HG02588 (cell line): ENCODE results near the gene SH3D21.

Experiments used
- ATAC-seq: cut with Tn5 transposase; IDR thresholded peaks from one replicate; pipeline ENCODE4 v1.9.1; 2021; ENCODE audit warnings: mild to moderate bottlenecking, moderate library complexity; ENCODE audit not compliant: unreplicated experiment

Gene SH3D21

DNA sequence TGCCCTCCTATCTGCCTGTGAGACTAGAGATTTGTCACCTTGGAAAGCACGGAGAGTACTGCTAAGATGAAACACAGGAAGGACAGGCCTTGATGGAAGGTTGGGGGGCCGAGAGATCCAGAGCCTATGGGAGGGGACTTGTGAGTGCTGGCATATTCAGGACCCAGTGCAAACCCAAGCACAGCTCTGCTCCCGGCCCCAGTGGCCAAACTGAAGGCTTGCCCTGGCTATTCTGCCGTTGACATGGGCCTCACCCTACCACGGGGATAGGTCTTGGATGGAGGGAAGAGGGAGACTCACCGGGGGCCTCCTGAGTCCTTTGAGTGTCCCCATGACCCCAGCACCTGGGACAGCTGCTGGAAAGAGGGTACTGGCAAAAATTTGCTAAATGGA, 21.9 kb downstream of the SH3D21 start:
- no peak for ATAC-seq

GRCh38 chr1:36328713-36329112, 22.5 kb downstream of the SH3D21 start:
- no peak for ATAC-seq

DNA sequence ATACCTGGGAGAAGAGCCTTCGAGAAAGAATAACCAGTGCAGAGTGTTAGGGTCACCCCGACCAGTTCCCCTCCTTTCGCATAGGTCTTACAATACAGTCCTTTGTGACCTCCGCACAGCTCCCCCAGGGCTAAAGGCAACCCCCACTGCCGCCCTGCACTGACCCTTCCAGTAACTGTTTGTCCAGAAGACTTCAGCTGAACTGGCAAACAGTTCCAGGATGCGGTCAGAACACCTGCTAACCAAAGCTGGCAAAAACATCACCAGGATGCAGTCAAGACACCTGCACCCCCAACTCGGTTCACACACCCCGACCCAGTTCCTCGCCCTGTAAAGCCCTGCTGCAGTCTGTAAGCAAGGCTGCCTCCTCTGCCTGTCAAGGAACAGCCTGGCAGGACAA, 23.6 kb downstream of the SH3D21 start:
- ATAC-seq = no peak

- ATAC-seq = no peak
Measured at GRCh38 chr1:36330940-36331339, 24.8 kb downstream of the SH3D21 start.

DNA sequence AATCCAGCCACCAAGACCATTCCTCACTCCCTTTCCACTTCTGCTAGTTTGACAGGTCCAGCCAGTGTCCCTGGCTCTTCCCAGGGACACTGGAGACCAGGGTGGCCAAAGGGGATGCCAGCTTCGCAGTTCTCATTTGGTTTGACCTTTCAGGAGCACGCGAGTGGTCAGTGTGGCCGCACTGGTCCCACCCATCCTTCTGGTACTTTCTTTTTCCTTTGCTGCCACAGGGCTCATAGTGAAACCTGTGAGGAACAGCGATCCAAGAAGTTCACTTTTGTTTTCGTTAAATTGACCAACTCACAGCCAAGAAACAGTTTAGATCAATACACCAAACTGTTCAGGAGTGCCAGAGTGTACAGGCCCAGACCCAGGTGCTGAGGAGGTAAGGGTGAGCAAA, 31.7 kb downstream of the SH3D21 start:
- no peak for ATAC-seq

DNA sequence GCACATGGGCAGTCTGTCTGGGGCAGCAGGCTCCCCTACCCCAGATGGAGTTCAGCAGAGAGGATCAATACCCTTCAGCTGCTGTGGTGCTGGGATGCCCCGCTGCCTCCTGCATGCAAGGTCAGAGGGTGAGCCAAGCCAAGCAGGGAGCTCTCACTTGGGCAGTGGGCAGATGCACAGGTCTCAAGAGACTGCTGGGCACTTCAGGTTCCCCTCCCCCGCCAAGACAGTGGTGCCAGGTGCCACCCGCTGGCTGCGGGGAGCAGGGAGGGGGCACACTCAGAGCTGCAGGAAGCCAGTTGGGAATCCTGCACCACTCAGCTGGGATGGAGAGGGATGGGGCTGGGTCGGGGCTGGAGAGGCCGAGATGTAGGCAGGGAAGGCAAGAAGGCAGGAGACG, 33.0 kb downstream of the SH3D21 start:
- no peak for ATAC-seq

GRCh38 chr1:36339615-36340014, 33.4 kb downstream of the SH3D21 start:
- no peak for ATAC-seq

- ATAC-seq = no peak
Measured at GRCh38 chr1:36341626-36342320, 35.6 kb downstream of the SH3D21 start.

- ATAC-seq = no peak
Measured at GRCh38 chr1:36342426-36343185, 36.4 kb downstream of the SH3D21 start.

DNA sequence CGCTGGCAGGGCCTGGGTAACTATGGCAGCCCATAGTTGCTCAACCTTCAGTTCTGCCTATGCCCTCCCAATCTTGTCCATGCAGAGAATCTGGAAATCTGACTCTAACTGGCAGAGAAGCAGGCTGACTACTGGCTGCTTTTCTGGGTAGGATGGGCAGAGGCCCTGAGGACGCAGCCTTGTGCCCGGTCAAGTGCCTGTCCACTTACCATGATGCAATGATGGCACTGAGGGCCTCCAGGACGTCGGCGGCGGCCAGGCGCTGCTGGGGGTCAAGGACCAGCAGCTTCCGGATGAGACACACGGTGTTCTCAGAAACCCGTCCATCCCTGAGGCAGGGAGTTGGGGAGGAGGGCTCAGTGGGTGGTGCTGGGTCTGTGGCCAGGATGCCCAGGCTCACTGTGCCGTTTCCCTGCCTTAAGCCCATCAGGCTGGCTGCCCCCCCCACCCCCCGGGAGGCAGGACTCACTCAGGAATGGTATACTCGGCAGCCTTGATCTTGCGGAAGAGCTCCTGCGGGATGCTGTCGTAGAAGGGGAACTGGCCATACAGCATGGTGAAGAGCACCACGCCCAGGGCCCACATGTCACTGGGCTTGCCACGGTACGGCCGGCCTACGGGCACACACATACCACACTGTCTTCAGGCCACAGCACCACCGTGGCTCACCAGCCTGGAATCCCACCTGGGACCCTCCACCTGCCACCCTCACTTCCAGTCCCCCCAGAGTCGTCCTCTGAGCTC, 37.7 kb downstream of the SH3D21 start:
- no peak for ATAC-seq

- ATAC-seq = no peak
Measured at GRCh38 chr1:36344395-36344680, 38.2 kb downstream of the SH3D21 start.

GRCh38 chr1:36345353-36345752, 39.2 kb downstream of the SH3D21 start:
- no peak for ATAC-seq

GRCh38 chr1:36346741-36347370, 40.7 kb downstream of the SH3D21 start:
- no peak for ATAC-seq

GRCh38 chr1:36349241-36349671, 43.1 kb downstream of the SH3D21 start:
- ATAC-seq = peak; percentile 78

DNA sequence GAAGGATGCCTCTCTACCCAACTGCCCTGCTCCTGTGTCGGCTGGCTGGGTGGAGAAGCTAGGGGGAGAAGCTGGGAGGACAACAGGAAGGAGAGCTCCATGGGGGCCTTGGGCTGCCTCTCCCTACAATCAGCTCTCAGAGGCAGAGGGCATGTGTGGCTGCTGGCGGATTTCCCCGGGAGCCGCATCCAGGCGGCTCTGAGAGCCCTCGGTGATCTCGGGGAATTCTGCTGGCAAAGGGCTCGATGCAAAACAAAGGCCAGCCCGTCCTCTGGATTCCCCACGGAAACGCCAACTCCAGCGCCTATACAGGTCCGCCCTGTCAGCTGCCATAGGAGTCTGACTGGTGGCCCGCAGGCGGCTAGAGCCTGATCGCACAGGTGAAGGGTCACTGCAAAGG, 43.7 kb downstream of the SH3D21 start:
- ATAC-seq = no peak

DNA sequence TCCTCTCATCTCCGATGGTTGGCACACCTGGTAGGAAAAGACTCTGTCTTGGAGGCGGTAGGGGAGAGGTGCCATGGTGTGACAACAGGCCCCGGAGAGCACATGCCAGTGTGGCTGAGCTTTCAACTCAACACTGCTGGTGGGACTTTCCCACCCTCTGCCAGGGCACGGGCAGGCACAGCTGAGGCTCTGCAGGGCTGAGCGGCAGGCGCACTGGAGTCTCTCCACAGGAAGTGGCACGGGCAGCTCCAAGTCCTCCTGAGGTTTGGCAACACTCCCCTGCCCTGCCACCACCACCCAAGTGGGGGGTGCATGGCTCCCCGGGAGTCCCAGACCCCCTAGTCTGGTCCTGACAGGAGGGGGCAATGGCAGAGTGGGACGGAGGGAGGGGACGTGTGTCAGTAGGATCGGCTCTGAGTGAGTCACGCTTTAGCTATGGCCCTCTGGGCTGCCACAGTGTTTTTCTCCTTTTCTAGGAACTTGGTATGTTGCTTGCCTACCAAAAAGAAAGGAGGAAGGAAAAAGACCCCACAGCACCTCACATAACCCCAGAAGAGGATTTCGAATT, 44.6 kb downstream of the SH3D21 start:
- no peak for ATAC-seq

DNA sequence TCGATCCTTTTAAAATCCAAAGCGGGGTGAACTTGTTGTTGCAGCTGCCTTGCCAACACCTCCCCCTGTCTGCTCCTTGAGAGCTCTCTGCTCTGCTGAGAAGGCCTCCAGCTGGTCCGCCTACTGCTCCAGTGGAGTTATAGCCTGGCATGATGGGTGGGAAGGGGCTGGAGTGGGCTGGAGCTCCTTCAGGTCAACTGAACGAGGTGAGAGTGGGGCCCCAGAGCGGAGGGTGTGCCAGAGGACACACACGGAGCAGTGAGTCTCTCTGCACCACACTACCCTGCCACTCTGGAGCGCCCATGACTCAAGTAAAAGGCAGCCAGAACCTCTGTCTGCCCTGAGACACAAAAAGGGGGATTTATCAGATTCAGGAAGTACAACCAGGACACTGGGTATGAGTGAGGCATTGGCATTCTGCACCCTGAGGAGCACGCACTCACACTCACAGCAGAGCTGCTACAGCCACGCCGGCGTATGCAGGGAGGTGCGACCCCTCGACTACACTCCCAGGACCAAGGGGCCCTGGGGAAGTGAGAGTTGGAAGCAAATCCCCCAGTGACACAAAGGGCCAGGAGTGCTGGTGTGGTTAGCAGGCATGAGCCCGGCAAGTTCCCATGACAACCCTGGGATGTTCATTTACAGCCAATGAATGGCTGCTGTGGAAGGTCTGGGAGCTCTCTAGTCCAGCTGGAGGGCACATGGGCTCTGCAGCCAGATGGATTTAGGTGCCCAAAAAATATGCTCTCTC, 45.2 kb downstream of the SH3D21 start:
- no peak for ATAC-seq

GRCh38 chr1:36352125-36352909, 46.1 kb downstream of the SH3D21 start:
- ATAC-seq = no peak

GRCh38 chr1:36352910-36353878, 47.0 kb downstream of the SH3D21 start:
- ATAC-seq = no peak
